OCI-LY3 (cell line): ENCODE measurements around the gene OPHN1.

Experiments used
- H2AFZ ChIP-seq: fragments of 200-600, 300-600 bp; shearing (Covaris generic); 2 replicates; pipeline ENCODE4 v1.6.0; 2014; ENCODE audit warnings: antibody characterized with exemption, low read depth, low read length
- H3K27ac ChIP-seq: fragments of 200-600, 300-600 bp; sonication (generic); 2 replicates; pipeline ENCODE4 v1.5.1; 2014; ENCODE audit warnings: mild to moderate bottlenecking, low read length, moderate library complexity, mixed read lengths
- H3K27me3 ChIP-seq: fragments of 200-600, 300-600 bp; sonication (generic); 2 replicates; pipeline ENCODE4 v1.6.1; 2014; ENCODE audit warnings: low read depth, low read length, mixed read lengths
- H3K36me3 ChIP-seq: fragments of 200-600, 300-600 bp; sonication (generic); replicated peaks from 2 replicates; pipeline ENCODE3; 2014; ENCODE audit warnings: low read depth, low read length, mixed read lengths
- H3K4me1 ChIP-seq: fragments of 300-600, 200-600 bp; sonication (generic); 2 replicates; pipeline ENCODE4 v1.6.1; 2014; ENCODE audit warnings: low read length, mixed read lengths
- H3K4me2 ChIP-seq: fragments of 200-600, 300-600 bp; sonication (generic); 2 replicates; pipeline ENCODE4 v1.6.1; 2014; ENCODE audit warnings: low read length, mixed read lengths
- H3K4me3 ChIP-seq: fragments of 300-600, 200-600 bp; sonication (generic); 2 replicates; pipeline ENCODE4 v1.5.1; 2014; ENCODE audit warnings: antibody characterized with exemption, mild to moderate bottlenecking, low read length, moderate library complexity
- H3K79me2 ChIP-seq: fragments of 300-600, 200-600 bp; shearing (Covaris generic); 2 replicates; pipeline ENCODE4 v1.6.1; 2014; ENCODE audit warnings: mild to moderate bottlenecking, low read length, mixed read lengths
- H3K9ac ChIP-seq: fragments of 300-600, 200-600 bp; shearing (Covaris generic); 2 replicates; pipeline ENCODE4 v1.6.0; 2014; ENCODE audit warnings: mild to moderate bottlenecking, low read length, moderate library complexity
- H3K9me3 ChIP-seq: fragments of 200-600, 300-600 bp; shearing (Covaris generic); 2 replicates; pipeline ENCODE4 v1.6.1; 2014; ENCODE audit warnings: low read length, mixed read lengths; ENCODE audit not compliant: insufficient read depth
- H4K20me1 ChIP-seq: fragments of 200-600, 300-600 bp; sonication (generic); 2 replicates; pipeline ENCODE4 v1.6.1; 2016; ENCODE audit warnings: low read length, mixed read lengths; ENCODE audit not compliant: insufficient read depth
- CTCF ChIP-seq: fragments of 200-600, 300-600 bp; sonication (generic); IDR thresholded peaks from 2 replicates; pipeline ENCODE4 v1.5.1; 2014; ENCODE audit warnings: antibody characterized with exemption, low read length, low read depth
- EZH2phosphoT487 ChIP-seq: fragments of 200-600 bp; shearing (Covaris generic); IDR thresholded peaks from 2 replicates; pipeline ENCODE4 v1.6.1; 2018; ENCODE audit warnings: antibody characterized with exemption, mixed run types, low read depth

The OPHN1 gene

DNA sequence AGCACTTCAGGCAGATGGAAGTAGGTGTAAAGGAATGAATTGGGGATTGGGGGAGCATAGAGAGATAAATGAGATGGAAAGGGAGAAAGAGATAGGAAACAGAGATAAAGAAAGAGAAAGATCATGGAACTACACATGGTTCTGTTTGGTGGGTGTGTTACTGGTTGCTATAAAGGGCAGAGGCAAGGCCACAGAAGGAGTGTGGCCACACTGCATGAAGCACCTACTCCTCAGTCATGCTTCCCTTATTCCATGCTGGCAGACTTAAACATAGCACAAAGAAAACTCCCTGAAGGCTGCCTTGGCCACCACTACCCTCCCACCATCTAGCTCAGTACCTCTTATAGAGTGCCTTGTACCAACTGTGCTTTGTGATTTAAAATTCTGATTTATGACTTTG, 56.9 kb downstream of the OPHN1 start:
- TF ChIP-seq CTCF = no peak
- TF ChIP-seq EZH2phosphoT487 = no peak
- Histone ChIP-seq H3K9me3 (no peaks in the 10 kb centered on the region), H3K9ac (no peak overlapping the region)

DNA sequence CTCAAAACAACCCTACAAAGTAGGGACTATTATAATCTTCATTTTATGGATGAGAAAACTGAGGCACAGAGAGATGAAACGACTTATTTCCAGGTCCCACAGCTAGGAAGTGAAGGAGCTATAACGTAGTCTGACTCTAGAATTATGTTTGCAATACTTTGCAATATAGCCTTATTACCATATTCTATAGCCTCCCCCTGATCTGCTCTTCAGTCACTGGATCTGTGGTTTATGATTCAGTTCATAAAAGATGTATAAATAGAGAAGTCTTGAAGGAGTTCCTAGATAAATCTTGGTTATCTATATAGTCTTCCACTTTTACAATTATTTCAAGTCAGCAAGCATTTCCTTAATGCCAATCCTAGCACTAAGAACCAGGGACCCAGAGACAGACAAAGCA, 57.5 kb downstream of the OPHN1 start:
- Histone ChIP-seq H3K4me3 (no peak overlapping the region), H4K20me1 (no peaks in the 10 kb centered on the region), H3K36me3 (no peaks in the 10 kb centered on the region), H3K9me3 (no peaks in the 10 kb centered on the region), H3K4me2 (no peak overlapping the region), H3K9ac (no peak overlapping the region), H3K79me2 (no peaks in the 10 kb centered on the region), H2AFZ (no peak overlapping the region), H3K27me3 (no peaks in the 10 kb centered on the region), H3K27ac (no peak overlapping the region), H3K4me1 (no peaks in the 10 kb centered on the region)
- TF ChIP-seq EZH2phosphoT487 (no peak), CTCF (no peak)

More for the DNA sequence above, 56.9 kb downstream of the OPHN1 start:
- Histone ChIP-seq H4K20me1 (no peaks in the 10 kb centered on the region), H2AFZ (no peak overlapping the region), H3K36me3 (no peaks in the 10 kb centered on the region), H3K27ac (no peak overlapping the region), H3K4me3 (no peak overlapping the region), H3K27me3 (no peaks in the 10 kb centered on the region), H3K4me1 (no peaks in the 10 kb centered on the region), H3K4me2 (no peak overlapping the region), H3K79me2 (no peaks in the 10 kb centered on the region)

- Histone ChIP-seq H3K27ac (no peak overlapping the region), H3K9ac (no peak overlapping the region), H3K27me3 (no peaks in the 10 kb centered on the region), H3K9me3 (no peaks in the 10 kb centered on the region), H3K36me3 (no peaks in the 10 kb centered on the region), H3K4me3 (no peak overlapping the region), H3K79me2 (no peaks in the 10 kb centered on the region), H3K4me2 (no peak overlapping the region), H2AFZ (no peak overlapping the region), H3K4me1 (no peaks in the 10 kb centered on the region), H4K20me1 (no peaks in the 10 kb centered on the region)
- TF ChIP-seq EZH2phosphoT487 (no peak), CTCF (no peak)
Observed at GRCh38 chrX:68372665-68373064, 60.6 kb downstream of the OPHN1 start.

- Histone ChIP-seq H3K9ac (no peak overlapping the region), H2AFZ (no peak overlapping the region), H3K4me3 (no peak overlapping the region), H3K79me2 (no peaks in the 10 kb centered on the region), H3K27me3 (no peaks in the 10 kb centered on the region), H3K4me2 (no peak overlapping the region), H3K9me3 (no peaks in the 10 kb centered on the region), H3K36me3 (no peaks in the 10 kb centered on the region), H3K27ac (no peak overlapping the region), H4K20me1 (no peaks in the 10 kb centered on the region), H3K4me1 (no peaks in the 10 kb centered on the region)
- TF ChIP-seq EZH2phosphoT487 = no peak
- no peak for TF ChIP-seq CTCF
Observed at GRCh38 chrX:68369559-68369958, 63.7 kb downstream of the OPHN1 start.
